ENCODE results near the gene FAM13B. TPM values are rescaled to one million over a fixed set of nuclear protein-coding genes. Genes with fewer than 3 reads are reported as not detected.
A peak's percentile ranks its signal among the peaks of the same experiment; 100 is the strongest.

FAM13B gene
- total RNA-seq, 1 donor from 2014 or later = 91.5 TPM

- no peak for DNase-seq (ENCODE audit: low spot score)
Measured at GRCh38 chr5:137901011-137901817, 131.7 kb downstream of the FAM13B start.

GRCh38 chr5:137899493-137899892 is 133.4 kb downstream of the FAM13B start:
- no peak for DNase-seq (ENCODE audit: low spot score)

- no peak for DNase-seq (ENCODE audit: low spot score)
Measured at GRCh38 chr5:137896560-137896959, 136.3 kb downstream of the FAM13B start.

- no peak for DNase-seq (ENCODE audit: low spot score)
Measured at GRCh38 chr5:137894586-137894985, 138.3 kb downstream of the FAM13B start.

GRCh38 chr5:137891849-137892248 is 141.0 kb downstream of the FAM13B start:
- DNase-seq (ENCODE audit: low spot score) = no peak

- DNase-seq (ENCODE audit: low spot score) = no peak
Measured at GRCh38 chr5:137890845-137891244, 142.0 kb downstream of the FAM13B start.

- peak; percentile 88 for DNase-seq (ENCODE audit: low spot score)
Measured at GRCh38 chr5:137888863-137889759, 143.8 kb downstream of the FAM13B start, which contains the start of gene PKD2L2. Gene PKD2L2 (plus strand): TSS chr5:137889457. CDS start chr5:137889492, 35 bp downstream.

GRCh38 chr5:137888466-137888862 is 144.4 kb downstream of the FAM13B start:
- DNase-seq (ENCODE audit: low spot score) = peak; percentile 14

Other genes starting within 250 kb of the FAM13B start
- not detected for gene MYOT, start 165.2 kb downstream of the FAM13B start, total RNA-seq (ENCODE audit: insufficient read depth, low replicate concordance)
- gene PKD2L2, start 143.6 kb downstream of the FAM13B start, total RNA-seq (ENCODE audit: insufficient read depth, low replicate concordance) = 2.4 TPM
- 7.2 TPM for gene WNT8A, start 51.0 kb upstream of the FAM13B start, total RNA-seq (ENCODE audit: insufficient read depth, low replicate concordance)
- gene NME5, start 106.3 kb upstream of the FAM13B start, total RNA-seq (ENCODE audit: insufficient read depth, low replicate concordance) = not detected
- 19.3 TPM for gene BRD8, start 145.6 kb upstream of the FAM13B start, total RNA-seq (ENCODE audit: insufficient read depth, low replicate concordance)
- 6.0 TPM for gene KIF20A, start 146.0 kb upstream of the FAM13B start, total RNA-seq (ENCODE audit: insufficient read depth, low replicate concordance)
- 38.8 TPM for gene CDC23, start 180.2 kb upstream of the FAM13B start, total RNA-seq (ENCODE audit: insufficient read depth, low replicate concordance)
- gene GFRA3, start 241.5 kb upstream of the FAM13B start, total RNA-seq (ENCODE audit: insufficient read depth, low replicate concordance) = 0.96 TPM

All from umbilical cord (tissue), 2 donors.